Glutamatergic neuron (in vitro differentiated cells): Measurements from ENCODE around the gene PTPRO. TPM values are rescaled to one million over a fixed set of nuclear protein-coding genes. Genes with fewer than 3 reads are reported as not detected.

Source experiments
- DNase-seq: peaks from one replicate; pipeline ENCODE4 v3.0.0; 2022
- H3K27ac Mint-ChIP-seq: one replicate; pipeline ENCODE4 v1.8.0; 2020; ENCODE audit warnings: mild to moderate bottlenecking, mixed read lengths, inconsistent platforms; ENCODE audit not compliant: unreplicated experiment
- H3K27me3 Mint-ChIP-seq: one replicate; pipeline ENCODE4 v1.8.0; 2020; ENCODE audit warnings: mild to moderate bottlenecking, moderate library complexity, mixed read lengths, inconsistent platforms; ENCODE audit not compliant: unreplicated experiment
- H3K36me3 Mint-ChIP-seq: one replicate; pipeline ENCODE4 v1.8.0; 2020; ENCODE audit warnings: mild to moderate bottlenecking, mixed read lengths, inconsistent platforms; ENCODE audit not compliant: unreplicated experiment
- H3K4me1 Mint-ChIP-seq: one replicate; pipeline ENCODE4 v1.8.0; 2020; ENCODE audit warnings: mild to moderate bottlenecking, low read depth, mixed read lengths, inconsistent platforms; ENCODE audit not compliant: unreplicated experiment
- H3K4me3 Mint-ChIP-seq: one replicate; pipeline ENCODE4 v1.8.0; 2020; ENCODE audit warnings: mild to moderate bottlenecking, mixed read lengths, inconsistent platforms; ENCODE audit not compliant: unreplicated experiment
- H3K9me3 Mint-ChIP-seq: one replicate; pipeline ENCODE4 v1.8.0; 2020; ENCODE audit warnings: mild to moderate bottlenecking, moderate library complexity, mixed read lengths, inconsistent platforms; ENCODE audit not compliant: unreplicated experiment
- CTCF ChIP-seq: fragments of 200-600 bp; sonication (generic); IDR thresholded peaks from one replicate; pipeline ENCODE4 v1.5.0; 2021; ENCODE audit not compliant: partially characterized antibody, unreplicated experiment
- total RNA-seq: library from RNA; stranded (reverse); fragmentation: NEBNext Ultra II Directional; extraction: Animal tissue kit (Norgen Biotek cat#: 25700); gene quantifications from one replicate; pipeline ENCODE4 v1.2.1, GENCODE V29; 2021; ENCODE audit not compliant: unreplicated experiment

Gene PTPRO
- total RNA-seq, 1 donor from 2014 or later: 32.5 TPM

DNA sequence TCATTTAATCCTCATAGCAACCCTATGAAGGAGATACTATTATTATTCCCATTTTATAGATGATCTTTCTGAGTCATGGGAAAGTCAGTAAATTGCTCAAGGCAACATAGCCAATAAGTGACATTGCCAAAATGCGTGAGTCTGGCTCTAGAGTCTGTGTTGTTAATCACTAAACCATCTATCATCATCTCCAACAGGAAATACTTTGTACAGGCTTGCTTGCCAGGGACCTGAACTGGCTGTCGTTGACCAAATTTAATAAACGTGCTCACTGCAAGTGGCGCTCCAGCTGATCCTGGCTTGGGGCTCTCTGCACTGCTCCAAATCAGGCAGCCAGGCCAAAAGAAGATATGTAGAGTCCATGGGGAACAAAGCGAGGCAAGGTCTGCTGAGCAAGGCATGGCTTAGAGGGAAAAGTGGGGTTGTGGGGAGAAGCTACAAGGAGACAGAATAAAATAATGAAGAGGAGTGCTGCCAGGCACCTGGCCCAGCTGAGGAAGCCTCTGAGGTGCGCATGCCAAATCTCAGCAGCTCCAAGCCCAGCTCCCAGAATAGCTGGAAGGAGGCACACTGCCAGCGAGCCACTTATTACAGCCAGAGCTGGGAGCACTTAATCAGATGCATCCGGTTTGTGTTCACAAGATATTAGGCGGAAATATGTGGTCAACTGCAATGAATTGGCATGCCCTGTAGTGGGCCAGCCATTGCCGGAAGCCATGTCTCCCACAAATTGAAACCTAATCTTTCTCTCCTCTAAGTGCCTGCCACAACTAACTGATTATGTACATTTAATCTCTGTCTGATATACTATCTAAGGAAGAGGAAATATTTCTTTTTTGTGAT lies 43.3 kb upstream of the PTPRO start:
- H3K27ac Mint-ChIP-seq: no peak overlapping the region
- no peaks in the 10 kb centered on the region for H3K9me3 Mint-ChIP-seq

GRCh38 chr12:15280930-15281329 lies 41.4 kb upstream of the PTPRO start:
- Mint-ChIP-seq H3K36me3 (no peaks in the 10 kb centered on the region), H3K27ac (no peak overlapping the region), H3K4me3 (no peak overlapping the region), H3K9me3 (no peaks in the 10 kb centered on the region), H3K4me1 (no peaks in the 10 kb centered on the region), H3K27me3 (no peaks in the 10 kb centered on the region)
- DNase-seq: no peak
- no peak for TF ChIP-seq CTCF

More for the DNA sequence above, 43.3 kb upstream of the PTPRO start:
- Mint-ChIP-seq H3K27me3 (no peaks in the 10 kb centered on the region), H3K4me1 (no peaks in the 10 kb centered on the region), H3K4me3 (no peak overlapping the region), H3K36me3 (no peaks in the 10 kb centered on the region)
- no peak for TF ChIP-seq CTCF
- no peak for DNase-seq

DNA sequence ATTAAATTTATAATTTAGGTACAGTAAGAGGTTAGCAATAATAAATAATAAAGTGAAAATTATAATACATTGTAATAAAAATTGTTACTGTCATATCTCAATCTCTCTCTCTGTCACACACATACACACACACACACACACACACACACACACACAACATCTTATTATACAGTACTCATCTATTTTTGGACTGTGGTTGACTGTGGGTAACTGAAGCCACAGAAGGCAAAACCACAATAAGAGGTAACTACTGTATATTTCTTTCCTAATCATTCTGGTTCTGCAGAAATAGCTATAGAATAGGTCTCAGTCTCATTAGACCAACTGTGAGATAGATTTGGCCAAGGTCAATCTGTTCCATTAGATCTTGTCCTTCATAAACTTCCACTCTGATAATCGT lies 33.1 kb upstream of the PTPRO start:
- Mint-ChIP-seq H3K27ac (no peak overlapping the region), H3K4me1 (no peaks in the 10 kb centered on the region), H3K27me3 (no peaks in the 10 kb centered on the region), H3K9me3 (no peaks in the 10 kb centered on the region), H3K36me3 (no peaks in the 10 kb centered on the region), H3K4me3 (no peak overlapping the region)
- no peak for DNase-seq
- no peak for TF ChIP-seq CTCF

- no peak overlapping the region for H3K27ac Mint-ChIP-seq
- H3K9me3 Mint-ChIP-seq: no peaks in the 10 kb centered on the region
- no peaks in the 10 kb centered on the region for H3K4me1 Mint-ChIP-seq
- H3K27me3 Mint-ChIP-seq: no peaks in the 10 kb centered on the region
- H3K4me3 Mint-ChIP-seq: no peak overlapping the region
- H3K36me3 Mint-ChIP-seq: peaks cover 2% of the 10 kb centered on the region
- DNase-seq: no peak
- no peak for TF ChIP-seq CTCF
These were observed 28.6 kb upstream of the PTPRO start for GRCh38 chr12:15293731-15294130.

DNA sequence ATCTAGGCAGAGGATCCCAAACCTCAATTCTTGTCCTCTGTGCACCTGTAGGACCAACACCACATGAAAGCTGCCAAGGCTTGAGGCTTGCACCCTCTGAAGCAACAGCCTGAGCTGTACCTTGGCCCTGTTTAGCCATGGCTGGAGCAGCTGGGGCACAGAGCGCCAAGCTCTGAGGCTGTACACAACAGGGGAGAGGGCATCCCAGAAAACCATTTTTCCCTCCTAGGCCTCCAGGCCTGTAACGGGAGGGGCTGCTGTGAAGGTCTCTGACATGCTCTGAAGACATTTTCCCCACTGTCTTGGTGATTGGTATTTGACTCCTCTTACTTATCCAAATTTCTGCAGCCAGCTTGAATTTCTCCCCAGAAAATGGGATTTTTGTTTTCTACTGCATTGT lies 22.4 kb upstream of the PTPRO start:
- Mint-ChIP-seq H3K27ac (no peak overlapping the region), H3K4me3 (no peak overlapping the region), H3K4me1 (no peaks in the 10 kb centered on the region), H3K36me3 (peaks cover 10% of the 10 kb centered on the region), H3K27me3 (no peaks in the 10 kb centered on the region), H3K9me3 (no peaks in the 10 kb centered on the region)
- TF ChIP-seq CTCF: no peak
- DNase-seq: no peak
